Measurements from ENCODE around the gene RAD51B. TPM values are rescaled to one million over a fixed set of nuclear protein-coding genes. Genes with fewer than 3 reads are reported as not detected.

Gene RAD51B
- total RNA-seq, 1 donor from 2014 or later, result 2.5 TPM

DNA sequence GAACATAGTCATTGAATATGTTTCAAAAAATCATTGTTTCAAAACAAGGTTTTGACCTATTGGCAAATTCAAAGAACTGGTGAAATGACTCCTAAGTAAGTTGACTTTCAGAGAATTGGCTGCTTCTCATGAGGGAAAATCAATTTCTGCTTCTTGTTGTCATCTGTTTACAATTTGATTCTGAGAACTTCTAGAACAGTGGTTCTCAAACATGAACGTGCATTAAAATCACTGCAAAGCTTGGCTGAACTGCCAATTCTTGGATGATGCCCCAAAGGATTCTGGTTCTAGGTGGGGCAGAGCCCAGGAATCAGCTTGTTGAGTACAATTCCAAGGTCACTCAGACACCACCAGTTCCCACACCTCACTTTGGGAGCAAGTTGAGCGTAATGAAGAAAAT lies 889.4 kb downstream of the RAD51B start:
- no peak for ATAC-seq (ENCODE audit: poor library complexity)
- intact Hi-C loops (cut with DNase I), result no loop called here

DNA sequence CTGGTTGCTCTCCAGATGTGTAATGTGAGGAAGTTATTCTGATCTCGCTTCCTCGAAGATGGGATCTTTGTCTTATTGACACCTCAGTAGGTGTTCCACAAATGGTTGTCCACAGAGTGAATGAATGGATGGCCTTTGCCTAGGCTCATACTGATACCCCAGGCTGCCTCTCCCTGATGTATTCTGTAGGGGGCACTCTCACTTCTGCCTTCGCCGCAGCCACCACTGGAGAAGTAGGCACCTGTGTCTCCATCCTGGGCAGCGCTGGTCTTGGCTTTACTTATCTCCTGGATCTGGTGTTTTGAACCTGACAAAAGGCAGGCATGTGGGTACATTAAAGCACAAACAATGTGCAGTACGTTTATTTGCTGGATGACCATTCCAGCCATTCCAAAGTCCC lies 891.2 kb downstream of the RAD51B start:
- no peak for DNase-seq
- intact Hi-C loops (cut with DNase I), result no loop called here
- ATAC-seq (ENCODE audit: poor library complexity), result no peak

More for the DNA sequence above, 889.4 kb downstream of the RAD51B start:
- no peak for DNase-seq

DNA sequence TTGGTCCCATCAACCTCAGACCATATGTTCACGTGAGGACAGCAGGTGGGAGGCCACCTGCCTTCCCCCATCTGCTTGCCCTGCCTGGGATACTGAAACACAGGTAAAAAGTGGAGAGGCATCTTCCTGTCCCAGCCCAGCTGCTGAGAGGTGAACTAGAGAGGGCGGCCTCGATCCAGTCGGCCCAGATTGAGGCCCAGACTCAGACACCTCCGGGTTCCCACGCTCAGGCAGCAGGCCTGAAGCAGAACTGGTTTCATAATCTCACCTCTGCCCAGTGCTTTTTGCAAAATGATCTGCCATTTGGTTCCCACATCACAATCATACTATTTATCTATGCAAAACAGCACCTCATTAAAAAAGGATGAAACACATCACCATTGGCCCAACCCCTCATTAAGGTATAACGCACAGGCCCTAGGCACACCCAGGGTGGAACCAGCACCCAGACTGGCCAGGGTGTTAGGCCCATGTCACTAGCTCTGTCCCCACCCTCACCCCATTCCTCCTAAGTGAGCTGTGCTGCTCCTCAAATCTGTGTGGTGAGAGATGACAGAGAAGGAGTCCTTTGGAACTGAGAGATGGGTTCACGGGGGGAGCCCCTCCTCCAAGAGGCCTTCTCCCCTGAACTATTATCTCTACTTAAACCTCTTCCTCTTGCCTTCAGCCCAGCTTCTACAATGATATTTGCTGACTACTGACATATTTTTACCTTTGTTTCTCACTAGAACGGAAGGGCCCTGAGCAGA lies 892.2 kb downstream of the RAD51B start:
- DNase-seq (no peak), ATAC-seq (ENCODE audit: poor library complexity) (no peak)
- intact Hi-C loops (cut with DNase I), result no loop called here

DNA sequence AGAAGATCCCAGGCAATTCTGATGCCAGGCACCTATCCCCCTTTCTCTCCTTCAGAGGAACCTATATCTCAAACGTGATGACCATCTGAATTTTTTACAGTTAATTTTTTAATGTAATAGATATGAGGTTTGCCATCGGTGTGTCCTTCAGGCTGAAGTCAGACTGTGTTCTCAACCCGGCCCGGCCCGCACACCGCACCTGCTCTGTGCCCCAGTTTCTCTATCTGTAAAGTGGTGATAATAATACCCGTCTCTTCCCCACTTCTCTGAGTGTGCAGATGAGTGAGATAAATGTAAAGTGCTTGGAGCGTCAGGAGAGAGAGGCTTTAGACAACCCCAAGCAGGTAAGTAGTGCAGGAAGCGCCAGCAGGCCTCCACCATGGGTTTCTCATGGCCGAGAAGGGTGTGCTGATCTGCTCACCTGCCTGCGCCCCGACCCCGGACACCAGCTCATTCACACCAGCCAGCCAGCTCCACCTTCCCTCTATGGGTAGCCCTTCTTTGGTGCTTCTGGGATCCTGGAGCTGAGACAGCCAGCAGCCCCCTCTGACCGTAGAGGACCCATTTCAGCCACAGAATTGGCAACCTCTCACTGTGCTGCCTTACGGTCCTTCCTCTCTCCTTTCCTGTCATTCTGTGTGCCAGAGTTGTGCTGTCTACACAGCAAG lies 893.3 kb downstream of the RAD51B start:
- ATAC-seq (ENCODE audit: poor library complexity), result no peak

DNA sequence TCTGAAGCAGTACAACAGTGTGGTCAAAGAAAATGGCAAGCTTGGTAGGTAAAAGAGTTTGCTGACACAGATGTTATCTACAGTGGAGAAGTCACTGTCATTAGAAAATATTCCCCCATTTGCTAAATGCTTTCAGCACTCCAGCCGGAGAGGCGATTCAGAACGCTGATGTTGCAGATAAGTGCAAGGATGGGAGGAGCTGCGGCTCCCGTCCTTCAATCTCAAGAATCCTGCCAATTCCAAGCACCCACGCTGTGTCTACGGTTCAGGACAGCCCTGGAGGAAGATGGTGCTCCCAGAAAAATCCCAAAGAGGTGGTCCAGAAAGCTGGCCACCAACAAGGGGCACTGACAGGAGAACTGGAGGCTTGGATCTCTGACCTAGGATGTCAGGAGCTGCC lies 894.2 kb downstream of the RAD51B start:
- no peak for DNase-seq
- no peak for ATAC-seq (ENCODE audit: poor library complexity)
- intact Hi-C loops (cut with DNase I), result no loop called here

More for the DNA sequence above, 893.3 kb downstream of the RAD51B start:
- intact Hi-C loops (cut with DNase I), result no loop called here
- DNase-seq, result no peak

DNA sequence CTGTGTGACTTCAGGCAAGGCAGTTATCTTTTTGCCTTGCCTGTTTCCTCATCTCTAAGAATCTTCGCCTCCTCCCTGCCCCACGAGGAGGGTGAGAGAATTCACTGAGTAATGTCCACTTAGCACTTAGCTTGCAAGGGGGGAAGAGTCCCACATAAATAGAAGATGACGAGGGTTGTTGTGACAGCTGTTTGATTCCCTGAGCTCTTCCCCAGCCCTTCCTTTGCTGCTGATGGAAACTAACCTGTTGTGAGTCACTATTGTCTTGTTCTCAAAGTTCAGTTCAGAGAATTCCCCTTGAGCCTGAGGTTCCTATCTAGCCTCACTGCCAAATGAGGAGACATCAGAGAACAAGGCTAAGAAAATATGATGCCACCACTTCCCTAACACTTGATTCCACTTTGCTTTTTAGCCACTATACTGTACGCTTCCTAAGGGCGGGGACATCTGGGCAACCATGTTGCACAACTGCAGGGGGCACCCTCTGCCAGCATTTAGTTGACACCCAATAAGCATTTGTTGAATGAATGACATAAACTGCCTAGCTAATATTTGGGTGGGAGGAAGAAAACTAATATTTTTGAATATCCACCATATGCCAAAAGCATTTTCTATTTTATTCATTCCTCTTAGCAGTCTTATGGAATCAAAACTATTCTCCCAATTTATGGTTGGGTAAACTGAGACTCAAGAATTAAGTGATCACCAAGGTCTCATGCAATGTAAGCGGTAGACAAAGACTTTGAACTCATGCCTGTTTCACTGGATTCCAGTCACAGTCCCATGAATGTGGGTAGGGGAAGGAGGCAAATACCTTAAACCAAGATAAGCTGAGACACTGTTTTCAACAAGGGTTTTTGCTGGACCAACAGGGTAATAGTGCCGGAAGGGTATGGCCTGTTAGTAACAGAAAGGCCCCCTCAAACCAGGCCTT lies 895.7 kb downstream of the RAD51B start:
- ATAC-seq (ENCODE audit: poor library complexity) (peak; percentile 40), DNase-seq (no peak)
- intact Hi-C loops (cut with DNase I), result no loop called here

DNA sequence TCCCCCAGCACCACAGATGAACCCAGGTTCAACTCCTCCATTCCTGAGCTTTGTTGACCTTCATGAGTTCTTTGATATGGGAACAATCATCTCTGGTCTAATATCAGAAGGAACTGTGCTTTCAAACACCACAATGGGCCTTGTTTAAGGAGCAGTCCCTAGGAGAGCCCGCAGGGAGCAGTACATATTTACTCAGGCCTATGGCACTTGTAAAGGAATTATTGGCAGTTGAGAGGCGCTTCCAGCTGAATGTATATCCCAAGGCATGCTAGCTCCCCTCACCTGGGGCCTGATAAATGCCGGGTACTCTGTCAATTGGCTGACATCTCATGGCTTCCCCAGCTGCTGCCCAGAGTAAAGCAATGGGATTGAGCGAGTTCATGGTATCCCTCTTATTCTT lies 897.1 kb downstream of the RAD51B start:
- ATAC-seq (ENCODE audit: poor library complexity), result no peak

DNA sequence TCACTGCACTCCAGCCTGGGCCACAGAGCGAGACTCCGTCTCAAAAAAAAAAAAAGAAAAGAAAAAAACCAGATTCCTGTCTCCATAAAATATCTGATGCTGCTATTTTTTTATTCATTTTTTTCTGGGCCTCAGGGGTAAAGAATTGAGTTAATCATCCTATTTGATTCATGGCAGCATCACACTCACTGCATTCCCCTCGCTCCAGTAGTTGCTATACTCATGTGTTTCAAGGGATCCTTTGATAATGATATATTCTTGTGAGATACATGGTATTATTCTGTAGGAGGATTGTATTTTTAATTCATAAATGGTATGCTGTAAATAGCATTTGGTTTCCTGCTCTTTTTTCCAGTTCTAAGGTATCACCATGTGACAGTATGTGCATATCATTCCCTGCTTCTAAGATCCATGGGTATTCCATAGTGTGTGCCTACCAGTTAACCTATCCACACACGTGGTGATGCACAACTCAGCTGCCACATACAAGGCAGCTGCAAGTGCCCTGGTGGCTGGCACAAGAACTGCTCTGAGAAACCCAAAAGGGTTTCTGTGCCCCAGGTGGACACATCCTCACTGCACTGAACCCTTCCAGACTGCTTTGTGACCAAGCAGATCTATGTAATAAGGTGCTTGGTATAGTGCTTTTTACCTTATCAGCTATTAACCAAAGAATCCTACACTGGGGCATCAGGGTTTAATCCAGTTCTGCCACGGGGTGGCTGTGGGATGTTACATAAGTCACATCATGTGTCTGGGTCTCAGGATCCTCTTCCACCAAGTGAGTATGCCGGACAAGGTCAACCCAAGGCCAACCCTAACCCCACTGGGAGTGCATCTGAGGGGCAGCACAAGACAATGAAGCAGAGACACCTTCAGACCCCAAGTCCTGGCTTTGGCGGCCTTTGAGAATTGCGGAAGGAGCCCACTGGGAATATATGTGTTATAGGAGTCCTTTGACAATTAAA lies 898.7 kb downstream of the RAD51B start:
- DNase-seq (no peak), ATAC-seq (ENCODE audit: poor library complexity) (no peak)
- intact Hi-C loops (cut with DNase I), result no loop called here

More for the DNA sequence above, 897.1 kb downstream of the RAD51B start:
- intact Hi-C loops (cut with DNase I), result no loop called here
- DNase-seq, result no peak

DNA sequence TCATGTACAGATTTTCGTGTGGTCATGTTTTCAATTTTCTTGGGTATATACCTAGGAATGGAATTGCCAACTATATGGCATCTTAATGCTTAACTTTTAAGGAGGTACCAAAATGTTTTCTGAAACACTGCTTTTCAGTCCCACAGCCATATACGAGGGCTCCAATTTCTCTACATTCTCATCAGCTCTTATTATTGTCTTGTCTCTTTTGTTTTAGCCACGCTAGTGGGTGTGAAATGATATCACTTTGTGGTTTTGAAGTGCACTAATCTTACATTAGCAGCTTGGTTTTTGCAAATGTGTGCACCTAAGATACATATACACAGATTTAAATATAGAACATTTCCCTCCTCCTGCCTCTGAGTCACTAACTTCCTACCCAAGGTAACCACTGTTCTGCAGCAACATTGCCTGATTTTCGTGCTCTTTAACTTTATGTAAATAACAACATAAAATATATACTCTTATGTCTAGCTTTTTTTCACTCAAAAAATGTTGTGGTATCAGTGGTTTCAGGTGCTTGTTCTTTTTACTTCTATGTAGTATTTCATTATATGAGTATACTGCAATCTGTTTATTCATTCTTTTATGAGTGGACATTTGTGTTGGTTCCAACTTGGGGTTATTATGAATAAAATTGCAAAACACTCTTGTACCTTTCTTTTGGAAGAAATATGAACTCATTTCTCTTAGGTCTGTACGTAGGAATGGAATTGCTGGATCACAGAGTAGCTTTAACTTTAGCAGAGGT lies 900.2 kb downstream of the RAD51B start:
- DNase-seq, result no peak
- intact Hi-C loops (cut with DNase I), result no loop called here
- no peak for ATAC-seq (ENCODE audit: poor library complexity)

DNA sequence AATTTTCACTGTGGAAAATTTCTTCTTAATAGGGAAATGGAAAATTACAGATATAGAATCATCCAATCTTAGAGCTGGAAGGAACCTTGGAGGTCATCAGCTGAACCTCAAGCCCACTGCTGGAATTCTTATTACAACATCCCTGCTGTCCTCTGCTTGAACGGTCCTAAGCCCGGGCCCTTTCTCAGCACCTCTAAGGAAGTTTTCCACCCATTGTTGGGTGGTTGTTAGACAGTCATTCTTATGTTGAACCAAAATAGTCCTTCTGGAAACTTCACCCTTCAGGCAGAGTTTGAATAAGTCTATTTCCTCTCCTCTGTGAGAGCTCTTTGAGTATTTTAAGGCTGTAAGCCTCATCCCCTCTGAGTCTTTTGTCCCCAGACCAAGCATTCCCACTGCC lies 902.6 kb downstream of the RAD51B start:
- ATAC-seq (ENCODE audit: poor library complexity), result no peak
- DNase-seq, result no peak
- intact Hi-C loops (cut with DNase I), result no loop called here

DNA sequence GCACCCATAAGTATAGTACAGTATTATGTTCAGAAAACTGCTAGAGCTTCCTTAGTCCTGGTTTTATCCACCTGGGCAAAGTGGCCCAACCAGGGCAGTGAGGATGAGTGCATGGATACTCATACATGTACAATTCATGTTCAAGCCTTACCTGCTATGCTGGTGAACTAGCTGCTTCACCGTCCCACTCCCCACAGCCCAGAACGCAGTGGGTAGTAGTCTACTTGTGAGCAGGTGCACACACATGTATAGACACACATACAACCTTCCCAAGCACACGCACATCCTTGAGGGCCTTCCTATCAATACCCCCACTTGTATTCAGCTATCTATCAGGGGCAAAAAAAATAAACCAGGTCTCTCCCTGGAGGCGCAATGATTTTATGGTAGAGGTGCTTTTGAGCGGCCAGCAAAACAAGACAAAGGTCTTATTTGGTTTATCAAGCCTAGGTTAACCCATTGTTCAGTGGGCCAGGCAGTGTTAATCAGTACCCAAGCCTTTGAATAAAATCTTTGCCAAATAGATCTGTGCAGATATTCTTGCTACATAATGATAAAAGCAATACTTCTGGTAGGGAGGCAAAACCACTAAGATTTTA lies 903.5 kb downstream of the RAD51B start:
- intact Hi-C loops (cut with DNase I), result no loop called here
- no peak for ATAC-seq (ENCODE audit: poor library complexity)
- DNase-seq, result no peak

DNA sequence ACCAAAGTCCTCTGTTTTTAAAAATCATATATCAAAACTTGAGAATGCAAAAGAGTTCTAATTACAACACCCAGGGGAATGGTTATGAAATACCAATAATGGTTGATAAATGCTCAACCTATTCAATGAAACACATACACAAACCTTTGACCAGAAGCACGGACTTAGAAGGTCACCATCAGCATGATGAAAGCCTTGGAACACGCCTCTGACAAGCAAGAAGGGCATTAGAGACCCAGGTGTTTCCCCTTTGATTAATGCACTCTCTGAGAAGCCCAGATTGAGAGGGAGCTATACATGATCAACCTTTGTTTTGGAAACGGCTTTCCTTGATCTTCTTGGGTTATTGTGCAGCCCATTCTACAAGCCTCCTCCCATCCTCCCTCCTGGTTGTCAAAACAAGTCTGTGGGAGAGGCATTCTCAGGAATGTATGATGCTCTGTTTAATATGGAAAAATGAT lies 904.3 kb downstream of the RAD51B start:
- no peak for ATAC-seq (ENCODE audit: poor library complexity)
- no peak for DNase-seq
- intact Hi-C loops (cut with DNase I), result no loop called here

DNA sequence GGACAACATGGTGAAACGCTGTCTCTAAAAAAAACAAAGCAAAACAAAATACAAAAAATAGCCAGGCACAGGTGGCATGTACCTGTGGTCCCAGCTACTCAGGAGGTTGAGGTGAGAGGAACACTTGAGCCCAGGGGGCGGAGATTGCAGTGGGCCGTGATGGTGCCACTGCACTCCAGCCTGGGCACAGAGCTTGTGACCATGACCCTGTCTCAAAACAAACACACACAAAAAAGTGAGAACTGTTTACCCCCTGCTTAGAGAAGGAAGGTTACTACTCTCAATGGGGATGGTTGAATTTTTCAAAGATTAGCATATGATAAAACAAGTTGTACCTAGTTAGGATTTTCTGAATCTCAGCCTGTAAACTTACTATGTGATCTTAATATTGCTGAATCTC lies 905.3 kb downstream of the RAD51B start:
- intact Hi-C loops (cut with DNase I), result no loop called here
- no peak for ATAC-seq (ENCODE audit: poor library complexity)

DNA sequence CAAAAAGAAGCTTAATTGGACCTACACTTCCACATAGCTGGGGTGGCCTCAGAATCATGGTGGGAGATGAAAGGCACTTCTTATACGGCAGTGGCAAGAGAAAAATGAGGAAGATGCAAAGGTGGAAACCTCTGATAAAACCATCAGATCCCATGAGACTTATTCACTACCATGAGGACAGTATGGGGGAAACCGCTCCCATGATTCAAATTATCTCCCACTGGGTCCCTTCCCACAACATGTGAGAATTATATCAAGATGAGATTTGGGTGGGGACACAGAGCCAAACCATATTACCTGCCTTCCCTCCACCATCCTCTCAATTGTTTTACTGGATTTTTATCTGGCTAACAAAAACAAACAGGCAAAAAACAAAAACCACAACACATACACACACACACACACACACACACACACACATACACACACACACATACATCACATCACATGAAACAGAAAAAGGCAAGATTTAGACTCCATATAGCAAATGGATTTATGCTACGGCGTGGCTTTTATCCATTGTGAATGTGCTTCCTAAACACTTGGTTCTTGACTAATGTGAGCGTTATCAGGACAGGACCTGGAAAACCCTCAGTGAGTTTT lies 906.6 kb downstream of the RAD51B start:
- ATAC-seq (ENCODE audit: poor library complexity) (no peak), DNase-seq (no peak)
- intact Hi-C loops (cut with DNase I), result no loop called here

More for the DNA sequence above, 905.3 kb downstream of the RAD51B start:
- no peak for DNase-seq

DNA sequence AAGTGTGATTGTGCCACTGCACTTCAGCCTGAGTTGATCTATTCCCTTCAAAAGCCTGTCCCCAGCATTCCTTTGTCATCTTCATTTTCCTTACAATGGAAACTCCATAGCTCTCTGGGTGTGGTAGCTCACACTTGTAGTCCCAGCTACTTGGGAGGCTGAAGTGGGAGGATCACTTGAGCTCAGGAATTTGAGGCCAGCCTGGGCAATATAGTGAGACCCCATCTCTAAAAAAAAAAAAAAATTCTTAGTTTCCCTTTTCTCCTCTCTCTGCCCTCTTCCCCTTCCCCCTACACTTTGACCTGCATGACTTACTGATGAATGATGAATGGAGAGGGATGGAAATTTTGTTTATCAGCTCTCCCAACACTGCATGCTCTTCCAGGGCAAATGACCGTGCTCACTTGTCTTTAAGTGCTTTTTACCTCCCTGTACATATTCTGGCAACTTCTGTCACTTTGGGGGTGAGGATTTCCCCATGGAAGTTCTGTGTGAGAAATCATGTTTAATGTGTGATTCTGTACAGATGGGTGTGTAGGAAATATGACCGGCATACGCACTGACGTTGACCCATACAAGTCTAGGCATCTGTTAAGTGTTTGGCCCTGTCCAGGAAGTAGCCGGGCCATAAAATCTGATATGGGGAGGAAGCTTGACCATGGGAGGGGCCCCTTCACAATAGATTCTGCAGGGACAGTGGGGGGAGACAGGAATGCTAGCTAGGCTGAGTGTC lies 907.9 kb downstream of the RAD51B start:
- DNase-seq (no peak), ATAC-seq (ENCODE audit: poor library complexity) (no peak)
- intact Hi-C loops (cut with DNase I), result no loop called here

All from Right ventricle myocardium superior (tissue), 1 donor.